HG03460 (cell line): ENCODE data around the gene ITGA6.

ENCODE experiments used
- ATAC-seq: cut with Tn5 transposase; IDR thresholded peaks from one replicate; pipeline ENCODE4 v1.9.1; 2021; ENCODE audit not compliant: unreplicated experiment

ITGA6 gene

DNA sequence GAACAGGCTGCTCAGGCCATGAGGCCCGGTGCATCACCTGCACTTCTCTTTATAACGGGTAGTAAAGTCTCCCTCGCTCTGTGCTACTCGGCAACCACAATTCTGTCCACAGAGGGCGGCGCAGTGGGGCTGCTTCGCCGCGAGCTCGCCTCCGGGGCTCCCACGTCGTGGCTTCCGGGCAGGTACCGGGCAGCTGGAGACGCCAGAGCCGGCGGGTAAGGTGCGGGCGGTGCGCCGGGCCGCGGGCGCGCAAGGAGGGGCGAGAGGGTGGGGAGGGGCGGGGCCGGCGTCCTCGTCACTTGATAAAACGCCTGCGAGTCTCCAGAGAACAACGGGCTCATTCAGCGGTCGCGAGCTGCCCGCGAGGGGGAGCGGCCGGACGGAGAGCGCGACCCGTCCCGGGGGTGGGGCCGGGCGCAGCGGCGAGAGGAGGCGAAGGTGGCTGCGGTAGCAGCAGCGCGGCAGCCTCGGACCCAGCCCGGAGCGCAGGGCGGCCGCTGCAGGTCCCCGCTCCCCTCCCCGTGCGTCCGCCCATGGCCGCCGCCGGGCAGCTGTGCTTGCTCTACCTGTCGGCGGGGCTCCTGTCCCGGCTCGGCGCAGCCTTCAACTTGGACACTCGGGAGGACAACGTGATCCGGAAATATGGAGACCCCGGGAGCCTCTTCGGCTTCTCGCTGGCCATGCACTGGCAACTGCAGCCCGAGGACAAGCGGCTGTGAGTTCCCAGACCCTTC, at the start of gene ITGA6:
TSS of gene ITGA6 (plus strand) at position 331 of the 734 bp plus-strand sequence.
- ATAC-seq = no peak

DNA sequence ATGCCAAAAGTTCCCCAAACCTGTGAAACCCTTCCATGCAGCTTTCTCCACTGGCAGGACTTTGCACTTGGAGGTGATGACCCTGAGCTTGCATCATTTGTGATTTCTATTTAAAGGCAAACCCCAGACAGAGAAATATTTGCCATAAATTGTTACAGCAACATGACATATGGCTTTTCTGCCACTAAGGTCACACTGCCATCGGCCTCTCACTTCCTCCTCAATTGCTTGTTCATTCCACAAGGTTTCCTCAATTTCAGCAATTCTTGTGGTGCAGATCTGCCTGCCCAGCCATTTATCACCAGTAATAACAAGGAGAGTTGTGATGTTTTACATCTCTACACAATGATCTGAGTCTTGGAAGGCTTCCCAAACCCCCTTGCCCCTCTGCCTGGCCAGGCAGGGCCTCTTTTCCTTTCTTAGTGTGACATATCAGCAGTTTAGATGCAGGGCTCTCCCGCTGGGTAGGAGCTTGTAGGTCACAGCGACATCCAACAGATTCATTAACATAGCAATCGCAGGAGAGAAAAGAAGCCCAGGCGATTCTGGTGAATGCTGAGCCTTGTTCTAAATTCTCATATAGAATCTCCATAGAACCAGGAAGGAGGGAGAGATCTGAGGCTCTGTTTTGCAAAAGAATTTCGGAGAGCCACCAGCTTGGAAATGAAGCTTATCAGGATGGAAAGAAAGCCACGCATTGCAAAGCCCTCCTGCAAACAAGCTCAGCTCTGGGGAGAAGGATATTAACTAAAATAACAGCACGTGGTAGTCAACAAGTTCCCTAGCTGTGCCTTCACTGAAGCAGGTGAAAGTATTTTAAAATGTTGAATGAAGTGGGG, 46.7 kb upstream of the ITGA6 start:
- ATAC-seq = no peak

DNA sequence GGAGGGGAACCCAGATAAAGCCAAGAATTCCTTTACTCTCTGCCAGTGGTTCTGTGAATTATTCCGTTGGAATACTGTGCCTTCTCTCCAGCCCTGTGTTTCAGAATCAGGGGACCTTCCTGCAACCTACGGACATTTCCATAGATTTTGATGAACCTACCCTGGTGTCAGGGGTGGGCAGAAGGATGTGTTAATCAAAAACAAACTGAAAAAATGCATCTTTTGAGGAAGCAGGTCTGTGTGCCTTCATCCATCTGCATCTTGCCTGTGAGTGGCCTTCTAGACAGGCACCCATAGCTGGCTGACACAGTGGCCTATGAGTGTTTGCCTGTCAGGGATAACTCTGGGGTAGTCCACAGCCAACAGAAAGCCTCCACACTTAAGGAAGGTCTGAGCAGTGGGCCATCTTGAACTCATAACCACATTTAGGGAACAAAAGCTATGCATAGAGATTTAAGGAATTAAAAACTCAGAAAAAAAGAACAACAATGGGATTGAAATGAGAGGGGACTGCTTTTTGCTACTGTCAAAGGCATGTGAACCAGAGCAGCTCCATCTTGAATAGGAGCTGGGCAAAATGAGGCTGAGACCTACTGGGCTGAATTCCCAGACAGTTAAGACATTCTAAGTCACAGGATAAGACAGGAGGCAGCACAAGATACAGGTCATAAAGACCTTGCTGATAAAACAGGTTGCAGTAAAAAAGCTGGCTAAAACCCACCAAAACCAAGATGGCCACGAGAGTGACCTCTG, 45.9 kb upstream of the ITGA6 start:
- no peak for ATAC-seq

DNA sequence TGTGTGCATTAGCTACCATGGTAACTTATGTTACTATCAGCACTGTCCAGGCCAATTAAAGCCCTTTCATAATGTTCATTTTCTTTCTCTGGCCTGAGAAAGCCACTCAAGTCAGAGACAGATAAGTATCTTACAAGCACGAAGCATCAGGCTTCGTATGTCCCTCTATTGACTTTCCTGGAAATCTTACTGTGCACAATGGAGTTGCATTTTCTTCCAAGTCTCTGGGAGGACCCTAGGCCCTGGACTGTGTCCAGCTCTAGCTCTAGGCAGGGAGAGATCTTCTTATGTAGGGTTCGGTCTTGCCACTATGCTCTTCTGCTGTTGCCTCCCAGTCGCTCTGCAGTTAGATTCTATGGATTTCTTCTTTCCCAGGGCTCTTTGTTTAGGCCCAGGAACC, 40.0 kb upstream of the ITGA6 start:
- ATAC-seq = no peak

DNA sequence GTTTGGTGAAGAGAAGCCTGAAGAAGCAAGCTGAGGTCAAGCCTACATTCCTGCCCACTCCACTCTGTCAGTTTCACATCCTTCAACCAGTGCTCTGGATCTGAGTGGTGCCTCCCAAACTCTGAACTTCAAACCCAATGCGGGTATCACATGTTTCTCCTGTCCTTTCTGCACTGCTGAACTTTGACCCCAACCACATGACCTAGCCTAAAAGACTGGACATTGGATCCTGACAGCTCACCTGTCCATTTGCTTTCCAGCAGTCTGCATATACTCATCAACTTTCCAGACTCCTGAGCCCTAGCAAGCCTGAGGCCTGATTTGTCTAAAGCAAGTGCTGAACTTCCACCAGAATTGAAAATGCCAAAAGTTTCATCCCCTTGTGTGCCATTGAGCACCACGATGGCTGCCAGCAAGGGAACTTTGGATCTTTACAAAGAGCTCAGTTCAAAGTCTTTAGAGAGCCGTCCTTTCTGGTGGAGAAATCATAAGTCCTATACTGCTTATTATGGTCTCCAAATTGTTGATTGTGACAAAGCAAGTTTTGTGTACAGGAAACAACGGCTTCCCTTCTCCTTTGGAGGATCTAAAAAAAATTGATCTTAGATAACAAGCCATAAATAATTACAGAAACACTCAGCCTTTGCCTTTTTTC, 37.6 kb upstream of the ITGA6 start:
- ATAC-seq = no peak

DNA sequence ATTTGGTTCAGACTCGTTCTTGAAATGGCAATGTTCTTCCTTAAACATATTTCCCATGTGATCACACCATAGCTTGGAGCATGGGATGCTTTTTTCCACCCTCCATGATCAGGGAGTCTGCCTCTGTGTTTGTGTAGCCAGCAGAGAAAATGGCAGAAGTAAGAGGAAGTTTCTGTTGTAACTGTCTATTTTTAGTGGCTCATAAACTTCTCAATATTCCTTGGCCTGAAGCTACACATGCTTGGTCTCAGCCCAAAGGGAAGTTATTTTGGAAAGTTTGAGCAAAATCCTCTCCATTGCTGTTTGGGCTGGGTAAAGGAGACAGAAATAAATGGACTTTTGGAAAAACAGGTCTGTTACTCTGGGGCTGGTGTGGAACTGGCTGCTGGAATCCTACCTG, 33.4 kb upstream of the ITGA6 start:
- no peak for ATAC-seq

DNA sequence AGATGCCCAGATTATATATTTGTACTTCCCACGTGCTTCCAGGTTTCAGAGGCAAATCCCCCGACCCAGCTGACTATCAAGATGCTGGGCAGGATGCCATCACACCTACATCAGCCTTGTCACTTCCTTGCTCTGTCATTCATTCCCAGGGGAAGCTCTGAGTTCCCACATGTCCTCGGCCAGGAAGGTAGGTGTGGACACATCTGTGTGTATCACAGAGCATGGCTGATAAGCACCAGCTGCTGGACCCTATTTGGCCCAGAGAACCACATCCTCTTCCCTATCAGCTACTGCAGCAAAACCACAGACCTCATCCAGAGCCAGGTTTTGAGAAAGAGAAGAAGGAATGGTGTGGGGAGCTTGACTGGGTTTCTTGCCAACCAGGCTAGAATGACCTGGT, 31.9 kb upstream of the ITGA6 start:
- ATAC-seq = no peak

DNA sequence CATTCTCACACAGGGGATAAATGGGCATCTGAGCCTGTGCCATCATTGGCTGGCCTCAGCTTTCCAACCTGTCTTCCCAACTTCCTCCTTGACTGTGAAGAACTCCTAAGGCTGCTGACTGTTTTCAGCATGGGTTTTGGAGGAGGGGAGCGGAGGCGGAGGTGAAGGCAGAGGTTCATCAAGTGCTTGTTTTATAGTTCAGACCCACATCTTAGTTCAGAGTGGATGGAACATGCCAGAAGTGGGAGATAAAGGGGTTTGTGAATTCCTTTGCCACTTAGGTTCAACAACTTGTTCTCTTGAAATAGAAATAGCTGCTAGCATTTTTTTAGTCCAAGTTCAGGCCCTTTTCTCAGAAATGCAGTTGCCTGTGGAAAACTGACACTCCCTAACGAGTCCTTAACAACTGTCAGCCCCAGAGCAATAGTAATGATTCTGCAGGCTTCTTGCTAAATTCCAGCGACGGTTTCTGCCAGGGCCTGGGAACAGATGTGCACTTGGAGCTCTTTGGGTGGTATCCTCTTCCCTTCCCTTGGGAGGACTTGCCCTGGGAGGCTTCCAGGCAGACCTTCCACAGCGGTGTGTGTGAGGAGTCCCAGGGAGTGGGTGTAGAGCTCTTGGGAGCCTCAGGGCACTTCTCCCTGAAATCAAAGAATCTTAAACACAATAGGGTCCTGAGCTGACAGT, 30.1 kb upstream of the ITGA6 start:
- ATAC-seq = no peak

DNA sequence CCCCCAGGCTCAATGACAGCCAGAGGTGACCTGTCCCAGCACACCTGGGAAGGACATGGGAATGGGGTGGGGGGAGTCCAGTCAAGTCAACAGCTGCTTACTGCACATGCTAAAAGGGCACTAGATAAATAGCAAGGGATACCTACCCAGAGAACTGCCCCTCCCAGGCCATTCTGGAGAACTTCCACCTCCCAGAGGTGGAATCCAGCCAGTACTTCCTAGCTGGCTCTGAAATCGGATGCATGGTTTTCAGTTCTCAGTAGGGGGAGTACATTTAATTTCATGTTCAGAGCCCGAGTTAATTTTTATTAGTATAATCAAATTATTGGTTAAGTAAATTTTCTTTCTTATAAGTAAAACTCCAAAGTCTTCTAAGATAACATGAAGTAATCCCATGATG, 28.9 kb upstream of the ITGA6 start:
- no peak for ATAC-seq

DNA sequence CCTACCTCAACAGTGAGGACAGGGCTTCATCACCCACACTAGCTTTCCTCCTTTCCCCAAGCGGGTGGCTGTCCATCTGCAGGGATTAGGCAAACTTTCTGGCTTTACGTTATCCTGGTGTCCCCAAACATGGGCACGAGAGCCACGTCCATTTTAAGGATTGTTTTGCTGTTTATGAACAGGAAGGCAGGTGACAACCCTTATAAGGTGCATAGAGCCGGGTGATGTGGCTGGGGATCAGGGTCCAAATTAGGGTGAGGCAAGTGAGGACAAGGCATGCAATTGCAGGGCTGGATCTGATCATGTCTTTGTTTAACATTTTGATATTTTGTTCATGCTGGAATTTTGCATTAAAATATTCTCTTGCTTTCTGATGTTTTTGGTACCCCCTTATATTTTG, 27.6 kb upstream of the ITGA6 start:
- no peak for ATAC-seq

DNA sequence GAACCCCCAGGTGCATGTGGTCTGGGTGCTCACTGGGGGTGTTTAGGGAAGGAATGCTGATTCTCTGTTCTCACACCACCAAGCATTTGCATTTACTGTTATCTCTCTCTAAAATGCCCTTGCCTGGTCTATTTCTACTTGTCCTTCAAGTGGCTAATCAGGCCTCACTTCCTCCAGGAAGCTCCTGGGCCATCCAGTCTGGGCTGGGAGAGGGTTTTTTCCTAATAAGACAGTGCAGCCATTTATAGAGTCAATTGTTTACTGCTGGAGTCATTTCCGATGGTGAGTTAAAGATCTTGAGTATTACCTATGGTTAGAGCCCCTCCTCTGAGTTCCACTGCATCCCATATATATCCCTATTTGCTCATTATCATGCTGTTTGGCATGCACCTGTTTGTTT, 25.2 kb upstream of the ITGA6 start:
- no peak for ATAC-seq

DNA sequence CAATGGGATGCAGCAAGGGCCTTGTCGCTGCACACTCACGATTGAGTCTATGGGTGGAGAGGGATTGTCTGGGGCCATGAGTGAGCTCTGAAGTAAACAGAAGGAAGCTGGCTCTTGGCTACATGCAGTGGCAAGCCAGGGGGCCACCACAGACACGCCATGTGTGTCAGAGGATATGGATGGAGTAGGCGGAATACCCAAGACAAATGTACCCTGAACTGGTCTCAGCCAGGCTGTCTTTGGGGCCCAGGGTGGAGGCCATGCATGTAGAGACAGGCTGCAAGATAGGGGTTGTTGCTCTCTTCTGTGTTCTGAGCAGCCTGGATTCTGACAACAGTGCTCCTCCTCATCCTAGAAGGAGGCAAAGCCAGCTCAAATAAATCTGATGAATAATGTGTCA, 24.0 kb upstream of the ITGA6 start:
- ATAC-seq = no peak

DNA sequence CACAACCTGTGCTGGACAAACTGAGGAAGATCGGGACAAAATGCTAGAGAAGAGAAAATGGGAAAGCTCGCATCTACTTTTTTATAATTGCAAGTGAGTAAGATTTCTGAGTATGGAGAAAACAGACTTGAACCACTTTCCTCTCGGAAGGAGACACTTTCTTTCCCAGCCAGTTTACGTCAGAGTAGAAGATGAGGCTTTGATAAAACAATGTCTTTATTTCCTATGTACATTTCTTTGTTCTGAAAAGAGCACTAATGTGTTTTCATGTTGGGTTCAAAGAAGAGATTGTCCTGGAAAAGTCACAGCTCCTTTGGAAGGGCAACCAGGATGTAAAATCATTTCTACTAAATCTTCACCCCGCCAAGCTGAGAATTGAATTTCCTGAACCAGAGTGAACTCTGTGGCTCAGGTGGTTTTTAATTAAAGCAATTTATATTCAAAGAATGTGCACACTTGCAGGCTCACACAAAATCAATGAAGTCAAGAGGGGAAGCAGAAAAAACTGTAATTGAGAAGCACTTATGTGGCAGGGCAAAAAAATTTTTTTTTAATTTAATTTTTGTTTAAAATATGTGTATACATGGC, 23.4 kb upstream of the ITGA6 start:
- no peak for ATAC-seq

DNA sequence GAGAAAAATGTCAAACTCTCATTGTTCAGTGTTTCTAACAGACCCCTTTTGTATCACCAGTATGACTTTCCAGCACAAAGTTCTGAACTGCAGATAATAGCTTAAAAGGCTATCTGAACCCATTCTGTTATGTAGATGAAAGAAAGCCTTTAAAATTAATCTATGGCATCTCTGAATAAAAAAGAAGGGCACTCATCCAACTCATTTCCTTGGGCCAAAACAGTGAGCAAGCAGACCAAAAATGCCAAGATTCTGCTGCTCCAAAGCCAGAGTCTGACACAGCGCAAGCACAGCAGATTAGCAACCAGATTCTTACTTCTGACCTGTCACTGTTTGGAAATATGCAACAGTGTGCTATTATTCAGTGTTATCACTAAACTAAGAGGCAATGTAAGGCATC, 22.6 kb upstream of the ITGA6 start:
- no peak for ATAC-seq

DNA sequence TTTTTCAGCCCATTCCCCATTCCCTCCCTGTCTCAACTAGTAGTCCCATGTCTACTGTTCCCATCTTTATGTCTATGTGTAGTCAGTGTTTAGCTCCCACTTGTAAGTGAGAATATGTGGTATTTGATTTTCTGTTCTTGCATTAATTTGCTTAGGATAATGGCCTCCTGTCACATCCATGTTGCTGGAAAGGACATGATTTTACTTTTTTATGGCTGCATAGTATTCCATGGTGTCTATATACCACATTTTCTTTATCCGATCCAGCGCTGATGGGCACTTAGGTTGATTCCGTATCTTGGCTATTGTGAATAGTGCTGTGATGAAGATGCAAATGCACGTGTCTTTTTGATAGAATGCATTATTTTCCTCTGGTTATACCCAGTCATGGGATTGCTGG, 21.7 kb upstream of the ITGA6 start:
- no peak for ATAC-seq

DNA sequence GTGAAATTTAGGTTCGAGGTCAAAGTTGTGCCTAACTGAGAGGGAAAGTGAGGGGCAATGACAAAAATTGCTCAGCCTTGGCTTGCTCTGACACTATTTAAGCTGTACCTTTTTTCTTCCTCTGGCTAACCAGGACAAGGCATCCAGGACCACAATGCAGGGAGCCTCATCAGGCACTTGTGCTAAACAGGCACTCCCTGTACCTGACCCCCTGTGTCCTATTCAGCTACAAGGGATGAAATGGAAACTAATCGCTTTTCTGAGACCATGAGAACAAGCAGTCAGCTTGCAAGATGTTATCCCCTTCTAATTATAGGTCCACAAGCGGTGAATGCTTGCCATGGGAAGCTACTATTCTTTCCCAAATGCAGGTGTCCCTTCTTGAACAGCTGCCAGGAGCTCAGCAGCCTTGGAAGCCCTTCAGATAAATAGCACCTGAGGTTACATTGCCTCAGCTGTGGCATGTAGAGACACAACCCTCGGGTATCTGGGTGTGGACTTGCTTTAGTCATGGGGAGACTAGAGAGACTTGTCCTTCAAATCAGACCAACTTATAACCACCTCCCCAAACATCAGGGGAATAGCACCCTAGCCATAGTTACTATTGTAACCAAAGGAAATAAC, 19.1 kb upstream of the ITGA6 start:
- no peak for ATAC-seq

DNA sequence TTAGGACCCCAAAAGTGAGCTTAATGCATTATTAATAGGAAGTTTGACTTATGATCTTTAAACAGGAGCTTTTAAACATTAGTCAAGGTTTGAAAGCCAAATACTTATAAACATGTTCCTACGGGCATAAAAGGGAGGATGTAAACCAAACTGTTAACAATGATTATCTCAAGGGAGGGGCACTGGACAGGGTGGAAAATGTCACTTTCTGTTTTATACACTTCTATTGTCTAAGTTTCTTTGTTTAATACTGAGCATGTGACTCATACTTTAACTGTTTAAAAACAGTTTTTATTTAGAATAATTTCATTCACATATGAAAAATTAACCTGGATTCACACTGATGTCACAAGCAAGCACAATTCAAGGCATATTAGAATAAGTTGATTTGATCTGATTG, 18.3 kb upstream of the ITGA6 start:
- ATAC-seq = no peak

DNA sequence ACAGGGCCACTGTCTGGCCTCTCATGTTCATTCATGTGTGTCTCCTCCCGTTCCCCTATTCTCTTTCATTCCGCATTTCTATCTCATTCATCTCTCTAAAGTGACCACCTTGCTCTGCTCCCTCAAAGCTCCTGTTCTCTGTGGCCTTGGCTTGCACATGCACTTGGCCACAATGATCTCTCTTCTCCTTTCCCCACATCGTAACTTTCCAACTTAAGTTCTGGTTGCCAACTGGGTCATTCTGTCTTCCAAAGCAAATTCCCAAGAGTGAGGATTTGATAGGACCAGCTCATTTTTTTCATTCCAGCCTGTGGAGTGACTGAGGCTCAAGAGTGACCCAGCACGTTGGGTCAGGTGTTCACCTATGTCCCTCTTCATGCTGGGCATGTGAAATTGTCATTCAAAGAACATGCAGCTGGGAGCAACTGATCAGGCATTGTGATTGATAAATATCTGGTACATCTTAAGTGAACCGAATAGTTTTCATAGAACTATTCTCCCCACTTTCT, 14.3 kb upstream of the ITGA6 start:
- ATAC-seq = no peak

DNA sequence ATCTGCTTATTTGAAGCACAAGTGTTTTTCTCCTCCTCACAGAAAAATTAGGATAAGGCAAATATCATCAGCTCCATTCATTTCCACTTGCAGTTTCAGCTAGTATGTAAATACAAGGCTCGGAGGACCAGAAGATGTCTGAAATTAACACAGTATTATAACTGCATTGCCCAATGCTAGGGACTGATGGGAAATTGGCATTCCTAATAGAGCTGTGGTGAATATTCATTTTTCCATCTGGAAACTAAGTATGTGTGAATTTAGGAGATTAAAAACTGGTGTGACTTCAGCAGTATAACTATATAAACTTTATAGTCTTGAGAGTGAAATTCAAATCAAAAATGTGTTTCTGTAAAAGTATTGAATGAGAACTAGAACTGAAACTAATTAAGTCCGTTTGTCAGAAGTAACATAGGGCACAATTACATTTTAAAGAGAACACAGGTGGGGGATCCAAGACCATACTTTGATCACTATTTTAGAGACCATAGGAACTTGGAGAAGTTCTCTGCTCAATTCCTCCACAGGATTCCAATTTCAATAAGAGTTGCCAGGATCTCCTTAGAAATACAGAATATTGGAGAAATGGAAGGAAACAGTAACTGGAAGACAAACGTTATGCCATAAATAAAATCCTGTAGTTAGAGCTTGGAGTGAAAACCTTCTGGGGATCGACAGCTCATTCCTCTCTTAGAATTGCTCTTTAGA, 12.1 kb upstream of the ITGA6 start:
- no peak for ATAC-seq
